Ishikawa (cell line): ENCODE data around the gene PRR33.

ENCODE experiments used
- CEBPB ChIP-seq: IDR thresholded peaks from 2 replicates; pipeline ENCODE4 v1.6.1; 2012
- CREB1 ChIP-seq: IDR thresholded peaks from 2 replicates; pipeline ENCODE4 v1.6.1; 2012; ENCODE audit warnings: low read depth
- EGR1 ChIP-seq: IDR thresholded peaks from 2 replicates; pipeline ENCODE4 v1.6.1; 2012
- EP300 ChIP-seq: IDR thresholded peaks from 2 replicates; pipeline ENCODE4 v1.6.1; 2012; ENCODE audit warnings: borderline replicate concordance
- FOXM1 ChIP-seq: IDR thresholded peaks from 2 replicates; pipeline ENCODE4 v1.6.1; 2012; ENCODE audit warnings: low read depth, borderline replicate concordance
- NFIC ChIP-seq: IDR thresholded peaks from 2 replicates; pipeline ENCODE4 v1.6.1; 2012
- RAD21 ChIP-seq: IDR thresholded peaks from 2 replicates; pipeline ENCODE4 v1.6.1; 2012; ENCODE audit warnings: low read depth
- TAF1 ChIP-seq: IDR thresholded peaks from 2 replicates; pipeline ENCODE4 v1.6.1; 2012; ENCODE audit warnings: low read depth, mild to moderate bottlenecking
- TCF12 ChIP-seq: IDR thresholded peaks from 2 replicates; pipeline ENCODE4 v1.6.1; 2012; ENCODE audit warnings: low read depth
- TEAD4 ChIP-seq: IDR thresholded peaks from 2 replicates; pipeline ENCODE4 v1.6.1; 2012
- YY1 ChIP-seq: IDR thresholded peaks from 2 replicates; pipeline ENCODE4 v1.6.1; 2012; ENCODE audit warnings: low read depth
- ZBTB7A ChIP-seq: IDR thresholded peaks from 2 replicates; pipeline ENCODE4 v1.6.1; 2012; ENCODE audit warnings: low read depth
- TF ChIP-seq, protein P1 (sequence below): IDR thresholded peaks from 2 replicates; pipeline ENCODE4 v1.6.1; 2012; ENCODE audit warnings: low read depth, mild to moderate bottlenecking
- TF ChIP-seq, protein P2 (sequence below): IDR thresholded peaks from 2 replicates; pipeline ENCODE4 v1.6.1; 2012
- TF ChIP-seq, protein P3 (sequence below): IDR thresholded peaks from 2 replicates; pipeline ENCODE4 v1.6.1; 2012

Gene PRR33

GRCh38 chr11:1879941-1880720, 11.6 kb downstream of the PRR33 start:
- TF ChIP-seq FOXM1 = no peak
- TF ChIP-seq, protein P1, sequence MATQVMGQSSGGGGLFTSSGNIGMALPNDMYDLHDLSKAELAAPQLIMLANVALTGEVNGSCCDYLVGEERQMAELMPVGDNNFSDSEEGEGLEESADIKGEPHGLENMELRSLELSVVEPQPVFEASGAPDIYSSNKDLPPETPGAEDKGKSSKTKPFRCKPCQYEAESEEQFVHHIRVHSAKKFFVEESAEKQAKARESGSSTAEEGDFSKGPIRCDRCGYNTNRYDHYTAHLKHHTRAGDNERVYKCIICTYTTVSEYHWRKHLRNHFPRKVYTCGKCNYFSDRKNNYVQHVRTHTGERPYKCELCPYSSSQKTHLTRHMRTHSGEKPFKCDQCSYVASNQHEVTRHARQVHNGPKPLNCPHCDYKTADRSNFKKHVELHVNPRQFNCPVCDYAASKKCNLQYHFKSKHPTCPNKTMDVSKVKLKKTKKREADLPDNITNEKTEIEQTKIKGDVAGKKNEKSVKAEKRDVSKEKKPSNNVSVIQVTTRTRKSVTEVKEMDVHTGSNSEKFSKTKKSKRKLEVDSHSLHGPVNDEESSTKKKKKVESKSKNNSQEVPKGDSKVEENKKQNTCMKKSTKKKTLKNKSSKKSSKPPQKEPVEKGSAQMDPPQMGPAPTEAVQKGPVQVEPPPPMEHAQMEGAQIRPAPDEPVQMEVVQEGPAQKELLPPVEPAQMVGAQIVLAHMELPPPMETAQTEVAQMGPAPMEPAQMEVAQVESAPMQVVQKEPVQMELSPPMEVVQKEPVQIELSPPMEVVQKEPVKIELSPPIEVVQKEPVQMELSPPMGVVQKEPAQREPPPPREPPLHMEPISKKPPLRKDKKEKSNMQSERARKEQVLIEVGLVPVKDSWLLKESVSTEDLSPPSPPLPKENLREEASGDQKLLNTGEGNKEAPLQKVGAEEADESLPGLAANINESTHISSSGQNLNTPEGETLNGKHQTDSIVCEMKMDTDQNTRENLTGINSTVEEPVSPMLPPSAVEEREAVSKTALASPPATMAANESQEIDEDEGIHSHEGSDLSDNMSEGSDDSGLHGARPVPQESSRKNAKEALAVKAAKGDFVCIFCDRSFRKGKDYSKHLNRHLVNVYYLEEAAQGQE = no peak
- TF ChIP-seq, protein P2, sequence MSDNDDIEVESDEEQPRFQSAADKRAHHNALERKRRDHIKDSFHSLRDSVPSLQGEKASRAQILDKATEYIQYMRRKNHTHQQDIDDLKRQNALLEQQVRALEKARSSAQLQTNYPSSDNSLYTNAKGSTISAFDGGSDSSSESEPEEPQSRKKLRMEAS = no peak
- no peak for TF ChIP-seq TEAD4
- no peak for TF ChIP-seq ZBTB7A
- no peak for TF ChIP-seq EGR1
- TF ChIP-seq EP300 = no peak
- TF ChIP-seq CEBPB = no peak
- TF ChIP-seq RAD21 = no peak

- TF ChIP-seq, protein P1 = no peak
- TF ChIP-seq EGR1 = no peak
- no peak for TF ChIP-seq EP300
- TF ChIP-seq TAF1 = no peak
- TF ChIP-seq ZBTB7A = no peak
- no peak for TF ChIP-seq RAD21
- TF ChIP-seq TEAD4 = no peak
- TF ChIP-seq, protein P2 = no peak
- TF ChIP-seq, protein P3, sequence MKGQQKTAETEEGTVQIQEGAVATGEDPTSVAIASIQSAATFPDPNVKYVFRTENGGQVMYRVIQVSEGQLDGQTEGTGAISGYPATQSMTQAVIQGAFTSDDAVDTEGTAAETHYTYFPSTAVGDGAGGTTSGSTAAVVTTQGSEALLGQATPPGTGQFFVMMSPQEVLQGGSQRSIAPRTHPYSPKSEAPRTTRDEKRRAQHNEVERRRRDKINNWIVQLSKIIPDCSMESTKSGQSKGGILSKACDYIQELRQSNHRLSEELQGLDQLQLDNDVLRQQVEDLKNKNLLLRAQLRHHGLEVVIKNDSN = no peak
- no peak for TF ChIP-seq YY1
- no peak for TF ChIP-seq TCF12
- TF ChIP-seq CREB1 = no peak
- no peak for TF ChIP-seq CEBPB
- TF ChIP-seq NFIC = no peak
- no peak for TF ChIP-seq FOXM1
Observed at GRCh38 chr11:1879342-1879940, 12.3 kb downstream of the PRR33 start.

GRCh38 chr11:1878137-1879031, 13.3 kb downstream of the PRR33 start:
- no peak for TF ChIP-seq TCF12
- TF ChIP-seq RAD21 = no peak

GRCh38 chr11:1877211-1878136, 14.2 kb downstream of the PRR33 start:
- TF ChIP-seq NFIC = no peak
- TF ChIP-seq, protein P1 = no peak
- no peak for TF ChIP-seq TEAD4
- TF ChIP-seq, protein P2 = no peak
- TF ChIP-seq CEBPB = no peak
- TF ChIP-seq TCF12 = no peak
- no peak for TF ChIP-seq YY1
- TF ChIP-seq TAF1 = no peak
- no peak for TF ChIP-seq EGR1
- TF ChIP-seq FOXM1 = no peak
- no peak for TF ChIP-seq RAD21
